Small intestine (tissue), 7 donors: ENCODE results near the gene OPTN. TPM values are rescaled to one million over a fixed set of nuclear protein-coding genes. Genes with fewer than 3 reads are reported as not detected.
"Not testable (repeated sequence)": the region's sequence is repeated elsewhere in the genome, so short reads cannot be mapped to it uniquely, and the experiment has no call there.

Source experiments
- DNase-seq, 2 donors: peaks; one replicate each; pipeline versions ENCODE4 v3.0.0 to v3.0.0-alpha.2; 2013
- FAIRE-seq: peaks from 2 replicates; lab custom pipeline; 2012; peaks lifted over from hg19 to GRCh38; lab: Jason Lieb, UNC
- H3K27ac ChIP-seq, 3 donors: one replicate each; pipeline ENCODE4 v1.5.1; 2013; ENCODE audit warnings: low read length in 2 of 3, mild to moderate bottlenecking in 2 of 3, control low read depth in 1 of 3, inconsistent platforms in 1 of 3, low read depth in 1 of 3, moderate library complexity in 1 of 3
- H3K27me3 ChIP-seq, 3 donors: one replicate each; pipeline ENCODE4 v1.6.1; 2013; ENCODE audit warnings: low read length in 3 of 3, inconsistent platforms in 1 of 3; ENCODE audit not compliant: control insufficient read depth in 3 of 3, insufficient read depth in 3 of 3
- H3K36me3 ChIP-seq, 3 donors: one replicate each; pipeline ENCODE4 v1.6.1; 2013; ENCODE audit warnings: low read length in 3 of 3, inconsistent platforms in 1 of 3, low read depth in 1 of 3, mild to moderate bottlenecking in 1 of 3, moderate library complexity in 1 of 3; ENCODE audit not compliant: control insufficient read depth in 3 of 3, insufficient read depth in 2 of 3
- H3K4me1 ChIP-seq, 3 donors: one replicate each; pipeline ENCODE4 v1.6.1; 2013; ENCODE audit warnings: low read length in 2 of 3, inconsistent platforms in 1 of 3, low read depth in 1 of 3, mild to moderate bottlenecking in 1 of 3, moderate library complexity in 1 of 3; ENCODE audit not compliant: control insufficient read depth in 3 of 3, insufficient read depth in 2 of 3
- H3K4me3 ChIP-seq, 3 donors: one replicate each; pipeline ENCODE4 v1.5.1; 2013; ENCODE audit warnings: low read length in 3 of 3, control low read depth in 1 of 3, inconsistent platforms in 1 of 3, low read depth in 1 of 3, mild to moderate bottlenecking in 1 of 3, moderate library complexity in 1 of 3
- H3K9me3 ChIP-seq, 2 donors: one replicate each; pipeline ENCODE4 v1.6.1; 2013; ENCODE audit warnings: low read depth in 1 of 2, low read length in 1 of 2; ENCODE audit not compliant: control insufficient read depth in 2 of 2, insufficient read depth in 1 of 2
- WGBS, 3 donors: extraction: QIAGEN DNeasy Blood & Tissue Kit; methylation state at CpG; one replicate each; pipeline ENCODE4 v1.1.7; 2013; 5-methylcytosine and 5-hydroxymethylcytosine counted together
- polyA plus RNA-seq, 4 donors: library from polyadenylated mRNA; stranded (reverse) in 3 of 4; unstranded in 1 of 4; fragments of 200-250 nt in 3 of 4; fragments of 120-200 nt in 1 of 4; gene quantifications; one replicate each; pipeline versions ENCODE4 v1.2.1 to v1.2.3, GENCODE V29; 2013
- donor health status: healthy with polysubstance abuse.
- donor health status: control.
- donor health status: control.
- donor health status: Bipolar disorder and iron deficiency.
- donor health status: healthy.

OPTN gene
- polyA plus RNA-seq, 4 donors = 41.7 to 106 (median 89.4) TPM

GRCh38 chr10:13092291-13093102 is 7.5 kb upstream of the OPTN start:
- WGBS, 3 donors = 80 to 87% (median 86%) methylated on average over 7 of the region's 7 CpGs

GRCh38 chr10:13094082-13094481 is 5.9 kb upstream of the OPTN start:
- H3K36me3 ChIP-seq, H3K9me3 ChIP-seq, FAIRE-seq, H3K27me3 ChIP-seq, H3K4me3 ChIP-seq, H3K27ac ChIP-seq, H3K4me1 ChIP-seq, DNase-seq: not testable (repeated sequence)
- whole genome bisulfite sequencing, 3 donors = 91 to 96% (median 92%) methylated on average over 4 of the region's 4 CpGs

More at GRCh38 chr10:13092291-13093102, 7.5 kb upstream of the OPTN start:
- DNase-seq = no peak
- Histone ChIP-seq H3K27me3 (peaks cover 0 to 8% (median 0%) of the 10 kb centered on the region in 3 donors), H3K36me3 (no peaks in the 10 kb centered on the region), H3K4me1 (no peaks in the 10 kb centered on the region), H3K4me3 (no peak overlapping the region), H3K9me3 (no peaks in the 10 kb centered on the region), H3K27ac (no peak overlapping the region)
- FAIRE-seq = no peak

- H3K9me3 ChIP-seq = no peaks in the 10 kb centered on the region
- WGBS, 3 donors = 62 to 70% (median 63%) methylated on average over 3 of the region's 3 CpGs
- FAIRE-seq (no peak), DNase-seq (no peak)
- no peak overlapping the region for H3K4me3 ChIP-seq
- no peak overlapping the region for H3K27ac ChIP-seq
- H3K36me3 ChIP-seq = no peaks in the 10 kb centered on the region
- peaks cover 0 to 3% (median 0%) of the 10 kb centered on the region in 3 donors for H3K4me1 ChIP-seq
- peaks cover 0 to 8% (median 0%) of the 10 kb centered on the region in 3 donors for H3K27me3 ChIP-seq
Measured at GRCh38 chr10:13095094-13095493, 4.9 kb upstream of the OPTN start.

- no peak for FAIRE-seq
- WGBS, 3 donors = 88 to 94% (median 89%) methylated on average over 2 of the region's 2 CpGs
- H3K36me3 ChIP-seq = no peaks in the 10 kb centered on the region
Measured at GRCh38 chr10:13095929-13096328, 4.0 kb upstream of the OPTN start.

GRCh38 chr10:13099144-13099665 is 758 bp upstream of the OPTN start:
- FAIRE-seq = no peak
- Histone ChIP-seq H3K4me1 (peaks cover 4 to 10% (median 6%) of the 10 kb centered on the region in 3 donors), H3K9me3 (no peaks in the 10 kb centered on the region), H3K4me3 (peak overlapping the region; percentile 66 to 99 (median 67)), H3K27ac (peak overlapping the region; percentile 65 to 94 (median 87)), H3K27me3 (peaks cover 0 to 8% (median 0%) of the 10 kb centered on the region in 3 donors), H3K36me3 (no peaks in the 10 kb centered on the region)
- WGBS, 3 donors = 2% methylated on average over 13 to 14 of the region's 14 CpGs
- DNase-seq = peak; percentile 61

More at GRCh38 chr10:13095929-13096328, 4.0 kb upstream of the OPTN start:
- no peak for DNase-seq
- Histone ChIP-seq H3K4me3 (no peak overlapping the region), H3K4me1 (peaks cover 0 to 3% (median 0%) of the 10 kb centered on the region in 3 donors), H3K27me3 (peaks cover 0 to 8% (median 0%) of the 10 kb centered on the region in 3 donors), H3K9me3 (no peaks in the 10 kb centered on the region), H3K27ac (no peak overlapping the region)

GRCh38 chr10:13100349-13101294 is 659 bp downstream of the OPTN start:
- peaks cover 0 to 6% (median 0%) of the 10 kb centered on the region in 3 donors for H3K36me3 ChIP-seq
- no peak for FAIRE-seq
- H3K4me3 ChIP-seq = peak overlapping the region; percentile 56 to 99 (median 66)
- peaks cover 0 to 8% (median 0%) of the 10 kb centered on the region in 3 donors for H3K27me3 ChIP-seq
- peak; percentile 65 to 82 for DNase-seq
- peaks cover 4 to 10% (median 8%) of the 10 kb centered on the region in 3 donors for H3K4me1 ChIP-seq
- H3K27ac ChIP-seq = peak overlapping the region; percentile 87 to 99 (median 94)
- 2 to 3% (median 3%) methylated on average over 32 to 35 of the region's 35 CpGs for WGBS, 3 donors
- H3K9me3 ChIP-seq = no peaks in the 10 kb centered on the region

GRCh38 chr10:13102002-13102794 is 2.2 kb downstream of the OPTN start:
- peak overlapping the region; percentile 37 to 87 (median 42) for H3K27ac ChIP-seq
- H3K36me3 ChIP-seq = peaks cover 0 to 12% (median 0%) of the 10 kb centered on the region in 3 donors
- no peaks in the 10 kb centered on the region for H3K27me3 ChIP-seq
- peaks cover 4 to 18% (median 8%) of the 10 kb centered on the region in 3 donors for H3K4me1 ChIP-seq
- FAIRE-seq (no peak), DNase-seq (peak; percentile 19 to 62)
- WGBS, 3 donors = 61 to 76% (median 65%) methylated on average over 13 of the region's 13 CpGs
- H3K4me3 ChIP-seq = peak overlapping the region in 1 of 3 donors; percentile 30
- no peaks in the 10 kb centered on the region for H3K9me3 ChIP-seq
